GM10248 (cell line): Measurements from ENCODE around the gene CCDC74A.
"Not testable (repeated sequence)": the region's sequence is repeated elsewhere in the genome, so short reads cannot be mapped to it uniquely, and the experiment has no call there.

Source experiments
- CTCF ChIA-PET: fragments of 300-600 bp; sonication (Branson Sonifier 250); formaldehyde crosslinking; extraction: SDS; loops from one replicate; lab custom pipeline; 2021; ENCODE audit warnings: antibody characterized with exemption; lab: Yijun Ruan, JAX
- POLR2A ChIA-PET: fragments of 350-650 bp; sonication (Branson Sonifier 250); formaldehyde crosslinking; extraction: SDS; loops from one replicate; lab custom pipeline; 2020; ENCODE audit warnings: antibody characterized with exemption; lab: Yijun Ruan, JAX
- DNase-seq: peaks from one replicate; pipeline ENCODE4 v3.0.0; 2012; ENCODE audit errors: extremely low spot score
- CTCF ChIP-seq: IDR thresholded peaks from 2 replicates; pipeline ENCODE4 v1.5.1; 2012; ENCODE audit warnings: mild to moderate bottlenecking, low read depth; ENCODE audit errors: extremely low read depth, missing control alignments, control extremely low read depth

Gene CCDC74A

GRCh38 chr2:131492418-131493198 lies 35.1 kb upstream of the CCDC74A start:
- POLR2A ChIA-PET, result interaction anchor here (0.5 to 0.8 kb wide), 2 partner anchors 33 to 35 kb away, joined by 3 read pairs; partner anchors contain the start of gene CCDC74A
- peak; percentile 97 for DNase-seq
- CTCF ChIA-PET, result interaction anchor here (0.6 to 4.3 kb wide), 30 partner anchors 9 to 400 kb away, joined by 3 to 27 read pairs (median 4); partner anchors contain the start of genes FAM168B and PLEKHB2

GRCh38 chr2:131493199-131493968 lies 34.3 kb upstream of the CCDC74A start:
- DNase-seq, result no peak
- CTCF ChIA-PET, result interaction anchor here (0.6 to 4.3 kb wide), 27 partner anchors 10 to 400 kb away, joined by 3 to 27 read pairs (median 4); partner anchors contain the start of genes FAM168B and PLEKHB2

More at GRCh38 chr2:131492418-131493198, 35.1 kb upstream of the CCDC74A start:
- peak; percentile 78 for TF ChIP-seq CTCF

GRCh38 chr2:131495506-131495905 lies 32.2 kb upstream of the CCDC74A start:
- DNase-seq, CTCF ChIA-PET, POLR2A ChIA-PET: not testable (repeated sequence)

More at GRCh38 chr2:131493199-131493968, 34.3 kb upstream of the CCDC74A start:
- POLR2A ChIA-PET, result interaction anchor here (0.8 kb wide), 1 partner anchor 34 kb away, joined by 3 read pairs; the partner anchor contains the start of gene CCDC74A
- no peak for TF ChIP-seq CTCF

GRCh38 chr2:131498321-131498973 lies 29.2 kb upstream of the CCDC74A start:
- CTCF ChIA-PET, result interaction anchor here (1.0 to 1.1 kb wide), 2 partner anchors 27 to 85 kb away, joined by 3 to 4 read pairs; no protein-coding TSS in a partner anchor
- DNase-seq, POLR2A ChIA-PET: not testable (repeated sequence)

GRCh38 chr2:131503587-131503986 lies 24.1 kb upstream of the CCDC74A start:
- ChIA-PET POLR2A (interaction anchor here (0.7 kb wide), 1 partner anchor 20 kb away, joined by 6 read pairs; no protein-coding TSS in a partner anchor), CTCF (interaction anchor here (1.0 to 1.6 kb wide), 3 partner anchors 10 to 90 kb away, joined by 3 to 12 read pairs (median 3); no protein-coding TSS in a partner anchor)
- DNase-seq, result not testable (repeated sequence)

- CTCF ChIA-PET, result interaction anchor here (1.4 to 1.6 kb wide), 2 partner anchors 11 kb away, joined by 4 to 12 read pairs; no protein-coding TSS in a partner anchor
- POLR2A ChIA-PET, result interaction anchor here (0.7 kb wide), 1 partner anchor 19 kb away, joined by 6 read pairs; no protein-coding TSS in a partner anchor
- DNase-seq, result not testable (repeated sequence)
These were observed 23.5 kb upstream of the CCDC74A start for GRCh38 chr2:131504082-131504750.

- POLR2A ChIA-PET, result no interaction called here
- CTCF ChIA-PET, result no interaction called here
- DNase-seq, result no peak
- TF ChIP-seq CTCF, result no peak
These were observed 18.1 kb upstream of the CCDC74A start for GRCh38 chr2:131509615-131510014.

- DNase-seq, POLR2A ChIA-PET, CTCF ChIA-PET: not testable (repeated sequence)
These were observed 16.3 kb upstream of the CCDC74A start for GRCh38 chr2:131511291-131511968.

GRCh38 chr2:131511969-131512870 lies 15.5 kb upstream of the CCDC74A start:
- DNase-seq, CTCF ChIA-PET, POLR2A ChIA-PET: not testable (repeated sequence)

- POLR2A ChIA-PET, DNase-seq, CTCF ChIA-PET: not testable (repeated sequence)
These were observed 13.1 kb upstream of the CCDC74A start for GRCh38 chr2:131514408-131515166.
